ENCODE results near the gene GPSM3. TPM values are rescaled to one million over a fixed set of nuclear protein-coding genes. Genes with fewer than 3 reads are reported as not detected.
"Not testable (repeated sequence)": the region's sequence is repeated elsewhere in the genome, so short reads cannot be mapped to it uniquely, and the experiment has no call there.

GPSM3 gene
- polyA plus RNA-seq, 1 donor (not counting 4 experiments of a cell fraction or from before 2014, with no cell fraction given) = 3.6 TPM

DNA sequence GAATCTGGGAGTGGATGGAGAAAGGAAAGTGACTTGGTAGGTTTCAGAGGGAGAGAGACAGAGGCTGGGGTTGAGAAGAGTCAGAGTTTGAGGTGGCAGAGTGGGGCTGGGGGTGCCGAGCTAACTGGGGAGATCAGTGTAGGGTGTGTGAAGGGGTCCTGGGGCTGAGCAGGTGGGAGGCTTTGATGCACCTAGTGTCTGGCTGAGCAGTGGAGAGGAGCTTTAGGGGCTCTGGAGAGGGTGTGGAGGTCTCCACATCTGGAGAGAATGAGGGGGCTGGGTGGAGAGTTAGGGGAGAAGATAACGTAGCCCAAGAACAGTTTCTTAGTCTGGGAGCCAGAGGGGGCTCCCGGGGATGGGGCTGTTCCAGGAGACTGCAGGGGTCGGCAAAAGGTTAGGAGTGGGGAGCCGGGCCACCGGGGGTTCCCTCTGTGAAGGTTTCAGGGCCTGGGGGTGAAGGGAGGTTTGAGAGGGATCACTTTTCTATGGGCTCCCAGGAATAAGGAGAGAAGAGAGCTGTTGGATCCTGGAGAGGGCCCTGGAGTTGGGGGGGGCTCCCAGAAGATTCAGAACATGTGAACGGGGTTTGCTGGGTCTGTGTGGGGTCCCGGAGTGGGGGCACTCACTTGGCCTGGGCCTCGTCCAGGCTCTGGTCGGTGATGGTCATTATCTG is 3.2 kb downstream of the GPSM3 start:
- Histone ChIP-seq H3K9me1 (ENCODE audit: control insufficient read depth, extremely low read depth, insufficient read depth, low read length) (no peaks in the 10 kb centered on the region), H3K4me1 (ENCODE audit: control insufficient read depth, extremely low read depth, insufficient read depth, low read length) (peaks cover 19% of the 10 kb centered on the region), H3K9me3 (ENCODE audit: control insufficient read depth, low read depth, low read length) (no peaks in the 10 kb centered on the region), H3K36me3 (ENCODE audit: control insufficient read depth in 2 of 2, extremely low read depth in 1 of 2, insufficient read depth in 2 of 2, low read length in 2 of 2) (peaks cover 9 to 12% of the 10 kb centered on the region in 2 experiments), H4K20me1 (ENCODE audit: control insufficient read depth, extremely low read depth, insufficient read depth, low read length) (no peaks in the 10 kb centered on the region), H2AFZ (ENCODE audit: control insufficient read depth, low read length) (no peak overlapping the region), H3K4me3 (ENCODE audit: control insufficient read depth in 2 of 3, extremely low read depth in 1 of 3, insufficient read depth in 2 of 3, low read depth in 1 of 3, low read length in 3 of 3) (peak overlapping the region; percentile 73 to 85 (median 83)), H3K4me2 (ENCODE audit: control insufficient read depth, extremely low read depth, insufficient read depth, low read depth, low read length) (peak overlapping the region; percentile 97), H3K9ac (ENCODE audit: control insufficient read depth, extremely low read depth, insufficient read depth, low read length) (peak overlapping the region; percentile 81), H3K27me3 (ENCODE audit: control insufficient read depth, extremely low read depth, insufficient read depth, low read length) (no peaks in the 10 kb centered on the region), H3K27ac (ENCODE audit: control insufficient read depth, insufficient read depth, low read length) (peak overlapping the region; percentile 67), H3K79me2 (ENCODE audit: control insufficient read depth, insufficient read depth, low read length) (peaks cover 12% of the 10 kb centered on the region)
- TF ChIP-seq, protein P1, sequence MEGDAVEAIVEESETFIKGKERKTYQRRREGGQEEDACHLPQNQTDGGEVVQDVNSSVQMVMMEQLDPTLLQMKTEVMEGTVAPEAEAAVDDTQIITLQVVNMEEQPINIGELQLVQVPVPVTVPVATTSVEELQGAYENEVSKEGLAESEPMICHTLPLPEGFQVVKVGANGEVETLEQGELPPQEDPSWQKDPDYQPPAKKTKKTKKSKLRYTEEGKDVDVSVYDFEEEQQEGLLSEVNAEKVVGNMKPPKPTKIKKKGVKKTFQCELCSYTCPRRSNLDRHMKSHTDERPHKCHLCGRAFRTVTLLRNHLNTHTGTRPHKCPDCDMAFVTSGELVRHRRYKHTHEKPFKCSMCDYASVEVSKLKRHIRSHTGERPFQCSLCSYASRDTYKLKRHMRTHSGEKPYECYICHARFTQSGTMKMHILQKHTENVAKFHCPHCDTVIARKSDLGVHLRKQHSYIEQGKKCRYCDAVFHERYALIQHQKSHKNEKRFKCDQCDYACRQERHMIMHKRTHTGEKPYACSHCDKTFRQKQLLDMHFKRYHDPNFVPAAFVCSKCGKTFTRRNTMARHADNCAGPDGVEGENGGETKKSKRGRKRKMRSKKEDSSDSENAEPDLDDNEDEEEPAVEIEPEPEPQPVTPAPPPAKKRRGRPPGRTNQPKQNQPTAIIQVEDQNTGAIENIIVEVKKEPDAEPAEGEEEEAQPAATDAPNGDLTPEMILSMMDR (optimal IDR thresholded peaks at IDR 0.05 in 1 of 3, IDR thresholded peaks at IDR 0.05 in 1 of 3, conservative IDR thresholded peaks at IDR 0.05 in 1 of 3; ENCODE audit: extremely low read depth in 1 of 3, insufficient read depth in 2 of 3, low read length in 3 of 3) = no peak
- TF ChIP-seq EZH2 (IDR thresholded peaks at IDR 0.05; ENCODE audit: low read length) = no peak
- no peak for DNase-seq (ENCODE audit: low read depth, low spot score)
- dilution Hi-C loops (cut with MboI; ENCODE audit: extremely low pct_ligation_motif_present, low sequenced_read_pairs) = no loop called here
- FAIRE-seq = no peak

DNA sequence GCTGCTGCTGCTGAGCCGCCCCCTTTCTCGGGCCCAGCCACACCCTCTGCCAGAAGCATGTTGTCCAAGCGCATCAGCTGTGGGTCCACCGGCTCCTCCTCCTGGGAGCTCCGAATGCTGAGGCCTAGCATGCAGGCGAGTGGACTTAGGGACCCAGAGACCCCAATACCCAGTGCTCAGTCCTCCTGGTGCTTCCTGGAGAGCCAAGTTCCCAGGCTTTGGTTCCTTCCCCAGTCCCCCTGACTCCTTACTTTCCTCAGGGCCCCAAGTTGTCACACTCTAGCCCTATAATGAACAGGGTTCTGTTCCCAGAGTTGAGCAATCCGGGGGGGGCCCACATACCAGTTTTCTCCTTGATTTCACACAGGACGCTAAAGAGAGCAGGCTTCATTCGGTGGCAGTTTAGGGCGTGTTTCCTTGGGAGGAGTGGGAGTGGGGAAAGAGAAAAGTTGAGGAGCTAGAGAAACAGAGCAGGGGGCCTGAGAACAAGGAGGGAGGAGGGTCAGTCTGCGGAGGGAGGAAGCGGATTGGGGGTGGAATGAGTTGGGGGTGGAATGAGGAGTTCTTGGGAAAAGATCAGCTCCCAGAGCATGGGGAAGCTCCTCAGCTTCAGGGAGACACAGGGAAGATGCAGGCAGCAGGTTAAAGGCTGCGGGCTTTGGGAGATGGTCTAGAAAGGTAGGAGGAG is 3.9 kb downstream of the GPSM3 start:
- Histone ChIP-seq H3K27ac (ENCODE audit: control insufficient read depth, insufficient read depth, low read length) (peak overlapping the region; percentile 67), H3K36me3 (ENCODE audit: control insufficient read depth in 2 of 2, extremely low read depth in 1 of 2, insufficient read depth in 2 of 2, low read length in 2 of 2) (peaks cover 9 to 12% of the 10 kb centered on the region in 2 experiments), H3K4me3 (ENCODE audit: control insufficient read depth in 2 of 3, extremely low read depth in 1 of 3, insufficient read depth in 2 of 3, low read depth in 1 of 3, low read length in 3 of 3) (peak overlapping the region; percentile 73 to 85 (median 83)), H3K9me3 (ENCODE audit: control insufficient read depth, low read depth, low read length) (no peaks in the 10 kb centered on the region), H3K79me2 (ENCODE audit: control insufficient read depth, insufficient read depth, low read length) (peaks cover 12% of the 10 kb centered on the region), H3K4me1 (ENCODE audit: control insufficient read depth, extremely low read depth, insufficient read depth, low read length) (peaks cover 19% of the 10 kb centered on the region), H3K9me1 (ENCODE audit: control insufficient read depth, extremely low read depth, insufficient read depth, low read length) (no peaks in the 10 kb centered on the region), H3K4me2 (ENCODE audit: control insufficient read depth, extremely low read depth, insufficient read depth, low read depth, low read length) (peak overlapping the region; percentile 97), H3K9ac (ENCODE audit: control insufficient read depth, extremely low read depth, insufficient read depth, low read length) (peak overlapping the region; percentile 81), H4K20me1 (ENCODE audit: control insufficient read depth, extremely low read depth, insufficient read depth, low read length) (no peaks in the 10 kb centered on the region), H3K27me3 (ENCODE audit: control insufficient read depth, extremely low read depth, insufficient read depth, low read length) (no peaks in the 10 kb centered on the region), H2AFZ (ENCODE audit: control insufficient read depth, low read length) (no peak overlapping the region)
- DNase-seq (ENCODE audit: low read depth, low spot score) (no peak), FAIRE-seq (no peak)
- no peak for TF ChIP-seq EZH2 (IDR thresholded peaks at IDR 0.05; ENCODE audit: low read length)
- TF ChIP-seq, protein P1 (optimal IDR thresholded peaks at IDR 0.05 in 1 of 3, IDR thresholded peaks at IDR 0.05 in 1 of 3, conservative IDR thresholded peaks at IDR 0.05 in 1 of 3; ENCODE audit: extremely low read depth in 1 of 3, insufficient read depth in 2 of 3, low read length in 3 of 3) = no peak
- dilution Hi-C loops (cut with MboI; ENCODE audit: extremely low pct_ligation_motif_present, low sequenced_read_pairs) = no loop called here

DNA sequence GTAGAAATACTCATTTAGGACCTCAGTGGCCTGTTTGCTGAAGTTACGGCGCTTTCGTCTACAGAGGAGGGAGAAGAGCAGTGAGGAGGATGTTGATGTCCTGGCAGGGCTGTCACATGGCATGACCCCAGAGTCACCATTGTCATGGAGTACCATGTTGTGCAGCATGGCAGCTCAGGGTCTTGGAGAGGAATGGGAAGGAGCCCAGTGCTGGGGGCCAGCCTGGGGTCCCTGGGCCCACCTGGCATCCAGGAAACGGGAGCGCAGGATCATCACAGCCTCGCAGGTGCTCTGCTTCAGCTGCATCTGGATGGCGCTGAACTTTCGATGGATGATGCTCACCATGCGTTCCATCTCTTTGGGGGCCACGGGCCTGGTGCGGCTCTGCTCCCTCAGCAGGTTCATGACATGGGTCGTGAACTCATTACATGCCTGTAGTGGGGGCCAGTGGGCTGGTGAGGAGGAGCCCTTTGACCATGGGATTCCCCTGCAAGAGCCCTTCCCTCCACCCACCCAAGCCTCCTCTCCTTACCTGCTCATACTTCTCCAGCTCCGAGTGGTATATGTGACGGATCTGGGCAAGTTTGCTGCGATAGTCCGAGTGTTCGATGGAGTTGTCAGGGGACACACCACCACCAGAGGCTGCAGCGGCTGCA is 4.6 kb downstream of the GPSM3 start:
- H3K27ac ChIP-seq (ENCODE audit: control insufficient read depth, insufficient read depth, low read length); dilution Hi-C loops (cut with MboI; ENCODE audit: extremely low pct_ligation_motif_present, low sequenced_read_pairs); H3K4me2 ChIP-seq (ENCODE audit: control insufficient read depth, extremely low read depth, insufficient read depth, low read depth, low read length); H4K20me1 ChIP-seq (ENCODE audit: control insufficient read depth, extremely low read depth, insufficient read depth, low read length); H3K27me3 ChIP-seq (ENCODE audit: control insufficient read depth, extremely low read depth, insufficient read depth, low read length); H3K9me1 ChIP-seq (ENCODE audit: control insufficient read depth, extremely low read depth, insufficient read depth, low read length); FAIRE-seq; H2AFZ ChIP-seq (ENCODE audit: control insufficient read depth, low read length); H3K9ac ChIP-seq (ENCODE audit: control insufficient read depth, extremely low read depth, insufficient read depth, low read length); DNase-seq (ENCODE audit: low read depth, low spot score); H3K4me3 ChIP-seq (ENCODE audit: control insufficient read depth in 2 of 3, extremely low read depth in 1 of 3, insufficient read depth in 2 of 3, low read depth in 1 of 3, low read length in 3 of 3); H3K9me3 ChIP-seq (ENCODE audit: control insufficient read depth, low read depth, low read length): not testable (repeated sequence)
- Histone ChIP-seq H3K4me1 (ENCODE audit: control insufficient read depth, extremely low read depth, insufficient read depth, low read length) (peaks cover 16% of the 10 kb centered on the region), H3K36me3 (ENCODE audit: control insufficient read depth in 2 of 2, extremely low read depth in 1 of 2, insufficient read depth in 2 of 2, low read length in 2 of 2) (peaks cover 12% of the 10 kb centered on the region in 2 experiments), H3K79me2 (ENCODE audit: control insufficient read depth, insufficient read depth, low read length) (peaks cover 12% of the 10 kb centered on the region)
